Coronary artery (tissue), 2 donors: ENCODE results near the gene RANGAP1.

Source experiments
- DNase-seq: peaks from one replicate; pipeline ENCODE4 v3.0.0-alpha.2; 2017; ENCODE audit warnings: low spot score
- H3K27ac ChIP-seq, 2 donors: fragments of 200-600 bp; sonication (generic); one replicate each; pipeline ENCODE4 v1.5.1; 2016 to 2019
- H3K4me3 ChIP-seq: fragments of 200-600 bp; sonication (generic); 2 replicates; pipeline ENCODE4 v1.5.1; 2016; ENCODE audit warnings: mild to moderate bottlenecking, moderate library complexity
- TF ChIP-seq, protein P1 (sequence below): fragments of 200-600 bp; sonication (generic); IDR thresholded peaks from one replicate; pipeline ENCODE4 v1.5.1; 2019; ENCODE audit warnings: antibody characterized with exemption

RANGAP1 gene

DNA sequence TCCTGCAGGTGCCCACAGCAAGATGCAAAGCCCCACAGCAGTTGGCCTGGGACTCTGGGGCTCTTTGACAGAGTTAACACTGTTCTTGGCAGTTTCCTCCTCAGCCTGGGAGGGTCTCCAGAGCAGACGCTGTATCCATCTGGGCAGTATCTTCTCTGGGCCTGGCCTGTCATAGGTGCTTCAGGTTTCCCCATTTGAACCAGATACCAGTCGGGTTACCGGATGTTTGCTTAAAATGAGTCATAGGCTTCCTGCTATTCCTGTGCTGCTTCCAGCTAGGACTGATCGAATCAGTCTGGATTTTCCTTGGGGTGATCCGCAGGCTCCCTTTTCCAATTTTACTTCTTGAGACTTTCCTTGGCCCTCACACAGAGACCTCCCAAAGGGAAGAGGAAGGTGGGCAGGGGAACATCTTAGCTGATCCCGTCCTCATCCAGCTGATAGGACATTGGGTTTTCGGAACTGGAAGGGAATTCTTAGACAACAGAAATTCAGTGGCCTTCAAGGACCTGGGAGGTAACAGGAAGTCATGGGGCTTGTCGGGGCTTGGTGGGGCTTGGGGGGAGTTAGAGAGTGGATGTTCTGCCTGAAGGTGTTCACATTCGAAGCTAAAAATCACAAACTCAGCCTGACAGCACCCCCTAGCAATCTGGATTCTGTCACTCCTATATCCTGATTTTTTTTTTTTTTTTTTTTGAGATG lies 2.4 kb upstream of the RANGAP1 start:
- TF ChIP-seq, protein P1, sequence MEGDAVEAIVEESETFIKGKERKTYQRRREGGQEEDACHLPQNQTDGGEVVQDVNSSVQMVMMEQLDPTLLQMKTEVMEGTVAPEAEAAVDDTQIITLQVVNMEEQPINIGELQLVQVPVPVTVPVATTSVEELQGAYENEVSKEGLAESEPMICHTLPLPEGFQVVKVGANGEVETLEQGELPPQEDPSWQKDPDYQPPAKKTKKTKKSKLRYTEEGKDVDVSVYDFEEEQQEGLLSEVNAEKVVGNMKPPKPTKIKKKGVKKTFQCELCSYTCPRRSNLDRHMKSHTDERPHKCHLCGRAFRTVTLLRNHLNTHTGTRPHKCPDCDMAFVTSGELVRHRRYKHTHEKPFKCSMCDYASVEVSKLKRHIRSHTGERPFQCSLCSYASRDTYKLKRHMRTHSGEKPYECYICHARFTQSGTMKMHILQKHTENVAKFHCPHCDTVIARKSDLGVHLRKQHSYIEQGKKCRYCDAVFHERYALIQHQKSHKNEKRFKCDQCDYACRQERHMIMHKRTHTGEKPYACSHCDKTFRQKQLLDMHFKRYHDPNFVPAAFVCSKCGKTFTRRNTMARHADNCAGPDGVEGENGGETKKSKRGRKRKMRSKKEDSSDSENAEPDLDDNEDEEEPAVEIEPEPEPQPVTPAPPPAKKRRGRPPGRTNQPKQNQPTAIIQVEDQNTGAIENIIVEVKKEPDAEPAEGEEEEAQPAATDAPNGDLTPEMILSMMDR: no peak
- no peak for DNase-seq
- Histone ChIP-seq H3K27ac (peak overlapping the region in 1 of 2 donors; percentile 21), H3K4me3 (no peak overlapping the region)

DNA sequence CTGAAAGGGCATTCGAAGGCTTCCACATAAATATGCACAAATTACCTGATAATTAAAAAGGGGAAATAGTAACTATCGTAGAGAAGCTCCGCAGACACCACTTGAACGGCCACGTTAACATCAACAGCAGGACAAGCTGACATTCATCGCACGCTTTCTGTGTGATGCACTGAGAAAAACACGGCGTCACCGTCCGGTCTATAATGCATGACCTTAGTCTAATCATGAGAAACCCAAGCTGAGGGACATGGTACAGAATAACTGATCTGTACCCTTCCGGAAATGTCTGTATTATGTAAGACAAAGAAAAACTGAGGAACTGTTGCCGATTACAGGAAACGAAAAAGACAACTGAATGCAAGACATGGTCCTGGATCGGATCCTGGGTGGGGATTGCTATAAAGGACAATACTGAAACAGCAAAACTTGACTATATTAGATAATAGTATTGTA lies 678 bp upstream of the RANGAP1 start:
- Histone ChIP-seq H3K4me3 (peak overlapping the region; percentile 92), H3K27ac (peak overlapping the region; percentile 60 to 78)
- TF ChIP-seq, protein P1: no peak
- DNase-seq: no peak

DNA sequence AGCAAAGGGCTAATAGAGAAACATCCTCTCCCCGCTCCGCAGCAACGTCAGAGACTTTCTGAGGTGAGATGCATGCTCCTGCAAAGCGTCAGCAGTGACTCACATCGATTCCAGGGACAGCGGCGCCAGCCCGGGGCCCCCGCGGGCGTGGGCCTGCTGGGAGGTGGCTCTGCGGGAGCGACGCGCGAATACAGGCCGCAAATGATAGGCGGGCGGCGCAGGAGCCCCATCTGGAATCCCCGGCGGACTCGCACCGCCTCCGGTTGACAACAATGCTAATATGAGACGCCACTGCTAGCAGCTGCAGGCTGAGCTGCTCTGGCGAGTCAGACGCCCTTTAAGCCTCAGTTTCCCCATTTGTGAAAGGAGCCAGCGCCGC lies 557 bp downstream of the RANGAP1 start:
- Histone ChIP-seq H3K4me3 (peak overlapping the region; percentile 92), H3K27ac (peak overlapping the region; percentile 54 to 85)
- TF ChIP-seq, protein P1: no peak
- DNase-seq: peak; percentile 79

DNA sequence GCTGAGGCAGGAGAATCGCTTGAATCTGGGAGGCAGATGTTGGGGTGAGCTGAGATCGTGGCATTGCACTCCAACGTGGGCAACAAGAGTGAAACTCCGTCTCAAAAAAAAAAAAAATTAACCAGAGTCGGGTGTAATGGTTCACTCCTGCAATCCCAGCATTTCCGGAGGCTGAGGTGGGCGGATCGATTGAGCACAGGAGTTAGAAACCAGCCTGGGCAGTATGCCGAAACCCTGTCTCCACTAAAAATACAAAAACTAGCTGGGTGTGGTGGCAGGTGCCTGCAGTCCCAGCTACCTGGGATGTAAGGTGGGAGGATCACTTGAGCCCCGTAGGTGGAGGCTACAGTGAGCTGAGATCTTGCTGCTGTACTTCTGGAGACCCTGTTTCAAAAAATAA lies 1.5 kb downstream of the RANGAP1 start:
- no peak overlapping the region for H3K4me3 ChIP-seq
- TF ChIP-seq, protein P1: no peak

DNA sequence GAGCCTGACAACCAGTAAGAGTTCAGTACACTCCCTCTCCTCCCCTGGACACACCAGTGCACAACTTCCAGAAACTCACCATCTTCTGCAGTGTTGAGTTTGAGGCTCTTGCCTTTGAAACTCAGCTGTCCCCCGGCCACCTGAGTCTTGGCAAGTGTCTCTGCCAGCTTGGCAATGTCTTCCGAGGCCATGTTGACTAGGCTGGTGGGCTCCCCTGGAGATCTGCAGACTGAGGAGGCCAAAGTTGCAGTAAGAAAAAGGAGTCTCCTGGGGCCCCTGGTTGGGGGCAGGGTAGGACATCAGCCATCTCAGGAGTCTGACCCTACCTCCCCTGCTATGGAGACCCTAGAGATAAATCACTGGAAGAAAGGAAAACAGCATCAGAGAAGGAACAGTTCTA lies 5.1 kb downstream of the RANGAP1 start:
- Histone ChIP-seq H3K4me3 (no peak overlapping the region), H3K27ac (no peak overlapping the region)
- DNase-seq: no peak
- TF ChIP-seq, protein P1: no peak

More for the DNA sequence above, 1.5 kb downstream of the RANGAP1 start:
- no peak overlapping the region for H3K27ac ChIP-seq
- no peak for DNase-seq

DNA sequence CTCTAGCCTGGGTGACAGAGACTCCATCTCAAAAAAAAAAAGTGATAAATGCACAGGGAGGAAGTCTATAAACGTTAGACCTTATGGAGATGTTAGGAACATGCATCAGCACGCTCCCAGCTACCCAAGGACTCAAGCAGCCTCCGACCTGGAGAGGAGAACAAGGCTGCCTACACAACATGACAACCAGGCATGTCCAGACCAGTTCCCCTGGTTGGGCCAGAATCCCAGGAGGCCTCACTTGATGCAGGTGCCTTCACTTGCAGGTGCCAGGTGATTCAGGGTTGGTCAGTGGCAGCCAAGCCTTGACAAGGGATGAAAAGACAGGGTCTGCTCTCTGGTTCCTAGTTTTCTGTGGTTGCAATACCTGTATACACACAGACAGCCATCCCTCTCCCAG lies 5.9 kb downstream of the RANGAP1 start:
- H3K4me3 ChIP-seq: no peak overlapping the region
- no peak overlapping the region for H3K27ac ChIP-seq
- no peak for DNase-seq
- TF ChIP-seq, protein P1: no peak

DNA sequence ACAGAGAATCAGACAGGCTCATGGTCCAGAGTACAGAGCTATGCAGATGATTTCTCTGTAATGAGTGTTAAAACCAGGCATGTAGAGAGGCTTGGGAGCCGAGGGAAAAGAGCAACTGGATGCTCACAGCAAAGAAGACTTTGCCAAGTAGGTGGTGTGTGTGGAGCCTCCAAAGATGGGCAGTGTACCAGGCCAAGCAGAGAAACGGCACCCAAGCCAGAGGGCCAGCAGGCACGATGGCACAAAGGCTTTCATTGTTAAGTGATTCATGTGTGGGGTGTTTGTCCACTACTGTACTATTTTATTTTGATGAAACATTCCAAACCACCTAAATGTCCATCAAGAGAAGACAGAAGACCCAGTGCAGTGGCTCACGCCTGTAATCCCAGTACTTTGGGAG lies 11.1 kb downstream of the RANGAP1 start:
- Histone ChIP-seq H3K4me3 (no peak overlapping the region), H3K27ac (no peak overlapping the region)
- TF ChIP-seq, protein P1: no peak
- DNase-seq: no peak
